Measurements from ENCODE around the gene HTR1D.
A peak's percentile ranks its signal among the peaks of the same experiment; 100 is the strongest.

HTR1D gene

DNA sequence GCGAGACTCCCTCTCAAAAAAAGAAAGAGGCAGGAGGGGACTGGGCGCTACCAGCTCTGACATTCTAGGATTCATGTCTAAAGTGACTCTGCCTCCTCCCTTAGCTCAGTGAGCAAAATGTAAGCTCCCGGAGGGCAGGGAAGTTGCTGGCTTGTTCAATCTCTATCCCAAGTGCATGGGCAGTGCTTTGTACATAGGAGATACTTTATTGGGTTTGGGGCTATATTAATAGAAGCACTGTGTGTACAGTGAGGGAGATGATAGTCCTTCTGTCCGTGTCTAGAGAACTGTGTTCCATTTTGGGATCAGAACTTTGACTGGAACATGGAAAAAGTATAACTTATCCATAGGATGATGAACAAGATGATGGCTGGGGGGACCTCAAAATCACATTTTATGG, 31.9 kb downstream of the HTR1D start:
- no peaks in the 10 kb centered on the region for H3K27me3 ChIP-seq (replicated peaks; ENCODE audit: control insufficient read depth, insufficient read depth, low read length)
- TF ChIP-seq, protein P1, sequence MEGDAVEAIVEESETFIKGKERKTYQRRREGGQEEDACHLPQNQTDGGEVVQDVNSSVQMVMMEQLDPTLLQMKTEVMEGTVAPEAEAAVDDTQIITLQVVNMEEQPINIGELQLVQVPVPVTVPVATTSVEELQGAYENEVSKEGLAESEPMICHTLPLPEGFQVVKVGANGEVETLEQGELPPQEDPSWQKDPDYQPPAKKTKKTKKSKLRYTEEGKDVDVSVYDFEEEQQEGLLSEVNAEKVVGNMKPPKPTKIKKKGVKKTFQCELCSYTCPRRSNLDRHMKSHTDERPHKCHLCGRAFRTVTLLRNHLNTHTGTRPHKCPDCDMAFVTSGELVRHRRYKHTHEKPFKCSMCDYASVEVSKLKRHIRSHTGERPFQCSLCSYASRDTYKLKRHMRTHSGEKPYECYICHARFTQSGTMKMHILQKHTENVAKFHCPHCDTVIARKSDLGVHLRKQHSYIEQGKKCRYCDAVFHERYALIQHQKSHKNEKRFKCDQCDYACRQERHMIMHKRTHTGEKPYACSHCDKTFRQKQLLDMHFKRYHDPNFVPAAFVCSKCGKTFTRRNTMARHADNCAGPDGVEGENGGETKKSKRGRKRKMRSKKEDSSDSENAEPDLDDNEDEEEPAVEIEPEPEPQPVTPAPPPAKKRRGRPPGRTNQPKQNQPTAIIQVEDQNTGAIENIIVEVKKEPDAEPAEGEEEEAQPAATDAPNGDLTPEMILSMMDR (IDR thresholded peaks at IDR 0.05; ENCODE audit: insufficient read depth, low read length, poor library complexity, severe bottlenecking): no peak

DNA sequence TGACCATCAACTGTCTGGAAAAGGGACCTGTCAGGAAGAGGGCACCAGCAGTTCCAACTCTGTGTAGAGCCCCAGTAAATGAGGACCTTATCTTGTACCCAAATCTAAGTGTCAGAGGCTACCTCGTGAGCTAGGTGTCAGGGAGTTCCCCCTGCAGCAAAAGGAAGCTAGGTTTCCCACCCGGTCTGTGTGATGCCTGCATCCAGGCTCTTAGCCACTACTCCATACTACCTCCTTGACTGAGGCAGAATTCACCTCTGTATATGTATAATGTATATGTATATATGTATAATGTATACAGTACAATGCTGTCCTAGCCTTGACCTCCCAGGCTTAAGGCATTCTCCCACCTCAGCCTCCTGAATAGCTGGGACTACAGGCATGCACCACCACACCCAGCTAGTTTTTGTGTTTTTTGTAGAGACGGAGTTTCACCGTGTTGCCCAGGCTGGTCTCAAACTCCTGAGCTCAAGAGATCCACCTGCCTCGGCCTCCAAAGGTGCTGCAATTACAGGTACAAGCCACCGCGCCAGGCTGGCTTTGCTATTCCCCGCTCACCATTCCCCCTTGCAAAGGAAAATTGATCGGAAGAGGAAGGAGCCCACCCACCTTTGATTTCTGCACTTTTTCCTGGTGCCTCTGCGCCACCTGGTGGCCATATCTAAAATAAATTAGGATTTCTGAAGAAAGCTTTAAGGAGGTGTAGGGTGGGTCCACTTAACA, 32.9 kb downstream of the HTR1D start:
- H3K4me3 ChIP-seq (replicated peaks; ENCODE audit: low read depth, low read length): peak overlapping the region; percentile 48
- peak; percentile 25 for DNase-seq (ENCODE audit: extremely low read depth, insufficient read length)
- H3K27me3 ChIP-seq (replicated peaks; ENCODE audit: control insufficient read depth, insufficient read depth, low read length): no peaks in the 10 kb centered on the region
- TF ChIP-seq, protein P1 (IDR thresholded peaks at IDR 0.05; ENCODE audit: insufficient read depth, low read length, poor library complexity, severe bottlenecking): peak; percentile 65
- H3K36me3 ChIP-seq (ENCODE audit: control insufficient read depth, insufficient read depth, low read length): no peaks in the 10 kb centered on the region

More for the DNA sequence above, 31.9 kb downstream of the HTR1D start:
- Histone ChIP-seq H3K36me3 (ENCODE audit: control insufficient read depth, insufficient read depth, low read length) (no peaks in the 10 kb centered on the region), H3K4me3 (replicated peaks; ENCODE audit: low read depth, low read length) (no peak overlapping the region)
- DNase-seq (ENCODE audit: extremely low read depth, insufficient read length): no peak

DNA sequence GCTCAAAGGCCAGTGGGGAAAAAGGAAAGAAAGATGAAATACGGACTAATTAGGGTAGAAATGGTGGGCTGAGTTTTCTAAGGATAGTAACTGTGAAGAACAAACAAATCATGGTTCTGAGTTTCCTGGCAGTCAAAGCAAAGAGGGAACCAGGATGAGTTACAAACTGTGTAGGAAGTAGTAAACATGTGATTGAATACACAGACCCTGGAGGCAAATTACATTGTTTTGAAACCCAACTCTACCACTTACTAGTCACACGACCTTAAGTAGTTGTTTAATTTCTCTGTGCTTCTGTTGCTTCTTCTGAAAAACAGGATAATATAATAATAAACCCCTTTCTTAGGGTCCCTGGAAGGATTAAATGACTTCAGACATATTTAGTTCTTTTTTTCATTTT, 37.4 kb downstream of the HTR1D start:
- Histone ChIP-seq H3K36me3 (ENCODE audit: control insufficient read depth, insufficient read depth, low read length) (no peaks in the 10 kb centered on the region), H3K27me3 (replicated peaks; ENCODE audit: control insufficient read depth, insufficient read depth, low read length) (no peaks in the 10 kb centered on the region), H3K4me3 (replicated peaks; ENCODE audit: low read depth, low read length) (no peak overlapping the region)
- TF ChIP-seq, protein P1 (IDR thresholded peaks at IDR 0.05; ENCODE audit: insufficient read depth, low read length, poor library complexity, severe bottlenecking): no peak
- DNase-seq (ENCODE audit: extremely low read depth, insufficient read length): no peak

DNA sequence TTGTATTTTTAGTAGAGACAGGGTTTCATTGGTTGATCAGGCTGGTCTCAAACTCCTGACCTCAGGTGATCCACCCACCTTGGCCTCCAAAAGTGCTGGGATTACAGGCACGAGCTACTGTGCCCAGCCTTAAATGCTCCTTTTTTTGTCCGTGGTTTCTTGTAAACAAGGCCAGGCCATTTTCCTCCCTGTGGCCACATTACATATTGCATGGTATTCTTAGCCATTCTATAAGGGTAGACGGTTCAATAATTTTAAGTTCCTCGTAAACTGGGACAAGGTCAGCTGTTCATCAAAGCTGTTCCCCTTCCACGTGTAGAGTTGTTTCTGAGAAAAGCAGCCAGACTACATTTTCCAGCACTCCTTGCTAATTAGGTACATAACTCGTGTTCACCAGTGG, 38.4 kb downstream of the HTR1D start:
- no peak overlapping the region for H3K4me3 ChIP-seq (replicated peaks; ENCODE audit: low read depth, low read length)
- TF ChIP-seq, protein P1 (IDR thresholded peaks at IDR 0.05; ENCODE audit: insufficient read depth, low read length, poor library complexity, severe bottlenecking): no peak
- no peaks in the 10 kb centered on the region for H3K36me3 ChIP-seq (ENCODE audit: control insufficient read depth, insufficient read depth, low read length)
- no peaks in the 10 kb centered on the region for H3K27me3 ChIP-seq (replicated peaks; ENCODE audit: control insufficient read depth, insufficient read depth, low read length)
- no peak for DNase-seq (ENCODE audit: extremely low read depth, insufficient read length)

DNA sequence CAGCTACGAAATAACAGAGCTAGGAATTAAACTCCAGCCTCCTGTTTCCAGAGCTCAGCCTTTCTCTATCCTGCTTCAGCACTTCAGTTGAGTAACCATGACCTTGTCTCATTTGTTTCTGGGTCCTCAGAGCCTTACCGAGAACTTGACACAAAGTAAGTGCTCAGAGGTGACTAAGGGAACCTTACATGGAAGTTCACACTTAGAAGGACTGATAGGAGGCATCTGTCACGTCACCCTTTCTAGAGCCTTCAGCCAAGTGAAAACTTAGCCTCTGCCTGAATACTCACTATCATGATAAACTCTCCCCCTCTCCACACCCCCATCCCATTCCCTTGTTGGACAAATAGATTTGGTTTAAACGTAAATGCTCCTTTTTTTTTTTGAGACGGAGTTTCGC, 38.9 kb downstream of the HTR1D start:
- no peaks in the 10 kb centered on the region for H3K27me3 ChIP-seq (replicated peaks; ENCODE audit: control insufficient read depth, insufficient read depth, low read length)
- TF ChIP-seq, protein P1 (IDR thresholded peaks at IDR 0.05; ENCODE audit: insufficient read depth, low read length, poor library complexity, severe bottlenecking): no peak
- DNase-seq (ENCODE audit: extremely low read depth, insufficient read length): no peak
- no peaks in the 10 kb centered on the region for H3K36me3 ChIP-seq (ENCODE audit: control insufficient read depth, insufficient read depth, low read length)
- H3K4me3 ChIP-seq (replicated peaks; ENCODE audit: low read depth, low read length): no peak overlapping the region
